NK-92 treated with Interleukin-12 subunit alpha and Interleukin-12 subunit beta, amount 100 ng/mL, for 24 hours (cell line): ENCODE measurements around the gene ICAM2.
"Not testable (repeated sequence)": the region's sequence is repeated elsewhere in the genome, so short reads cannot be mapped to it uniquely, and the experiment has no call there.

Experiments
- DNase-seq: peaks from one replicate; lab custom pipeline; 2025; lab: John Stamatoyannopoulos, UW

The ICAM2 gene

GRCh38 chr17:64009571-64010402 lies 10.6 kb downstream of the ICAM2 start:
- DNase-seq, result no peak

DNA sequence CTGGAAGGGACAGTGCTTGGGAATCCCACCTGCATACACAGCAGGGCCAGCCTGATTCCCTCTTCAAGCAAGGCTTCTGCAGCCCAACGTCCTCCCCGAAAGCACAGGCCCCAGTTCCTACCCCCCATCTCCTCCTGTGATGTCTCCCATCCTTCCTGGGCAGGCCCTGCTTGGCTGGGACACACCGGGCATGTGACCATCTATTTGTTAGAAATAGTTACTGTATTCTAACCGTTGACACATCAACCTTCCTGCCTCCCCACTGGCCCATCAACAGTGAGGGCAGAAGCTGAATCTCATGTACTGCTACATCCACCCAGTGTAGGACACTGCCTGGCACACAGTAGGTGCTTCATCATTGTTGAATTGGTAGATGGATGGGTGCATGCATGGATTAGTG lies 11.6 kb downstream of the ICAM2 start:
- no peak for DNase-seq

DNA sequence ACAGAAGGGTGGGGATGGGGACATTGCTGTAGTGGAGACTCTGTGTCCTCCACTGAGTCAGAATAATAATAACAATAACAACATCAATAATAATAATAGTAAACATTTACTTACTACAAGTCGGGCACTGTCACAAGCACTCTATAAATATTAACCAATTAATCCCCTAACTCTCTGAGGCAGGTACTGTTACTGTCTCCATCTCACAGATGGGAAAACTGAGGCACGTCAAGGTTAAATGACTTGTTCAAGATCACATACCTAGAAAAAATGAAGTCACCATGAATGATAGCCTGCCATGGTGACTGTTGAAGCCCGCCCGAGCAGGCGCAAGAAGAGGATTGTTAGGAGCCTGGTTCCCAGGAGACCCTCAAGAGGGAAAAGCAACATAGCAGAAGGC lies 12.1 kb downstream of the ICAM2 start:
- no peak for DNase-seq

DNA sequence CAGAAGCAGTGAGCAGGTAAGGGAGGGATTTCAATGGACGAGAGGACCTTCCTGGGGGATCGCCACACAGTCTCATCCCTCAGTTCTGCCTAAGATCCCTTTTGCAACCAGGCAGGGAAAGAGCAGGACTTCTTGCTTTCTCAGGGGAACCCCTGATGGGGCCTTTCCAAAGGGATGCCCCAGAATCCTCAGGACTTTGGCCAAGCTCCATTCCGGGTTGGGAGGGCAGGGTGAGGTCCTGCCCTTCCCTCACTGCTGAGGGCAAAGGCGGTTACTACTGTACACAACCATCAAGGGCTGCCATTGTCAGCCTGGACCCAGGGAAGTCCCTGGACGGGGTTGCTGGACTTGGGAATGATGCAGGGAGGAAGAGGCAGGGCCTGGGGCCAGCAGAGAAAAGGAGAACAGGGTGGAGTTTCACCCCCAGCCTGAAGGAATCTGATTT lies 12.6 kb downstream of the ICAM2 start:
- no peak for DNase-seq

- DNase-seq, result not testable (repeated sequence)
These were observed 13.2 kb downstream of the ICAM2 start for GRCh38 chr17:64007089-64007837.

DNA sequence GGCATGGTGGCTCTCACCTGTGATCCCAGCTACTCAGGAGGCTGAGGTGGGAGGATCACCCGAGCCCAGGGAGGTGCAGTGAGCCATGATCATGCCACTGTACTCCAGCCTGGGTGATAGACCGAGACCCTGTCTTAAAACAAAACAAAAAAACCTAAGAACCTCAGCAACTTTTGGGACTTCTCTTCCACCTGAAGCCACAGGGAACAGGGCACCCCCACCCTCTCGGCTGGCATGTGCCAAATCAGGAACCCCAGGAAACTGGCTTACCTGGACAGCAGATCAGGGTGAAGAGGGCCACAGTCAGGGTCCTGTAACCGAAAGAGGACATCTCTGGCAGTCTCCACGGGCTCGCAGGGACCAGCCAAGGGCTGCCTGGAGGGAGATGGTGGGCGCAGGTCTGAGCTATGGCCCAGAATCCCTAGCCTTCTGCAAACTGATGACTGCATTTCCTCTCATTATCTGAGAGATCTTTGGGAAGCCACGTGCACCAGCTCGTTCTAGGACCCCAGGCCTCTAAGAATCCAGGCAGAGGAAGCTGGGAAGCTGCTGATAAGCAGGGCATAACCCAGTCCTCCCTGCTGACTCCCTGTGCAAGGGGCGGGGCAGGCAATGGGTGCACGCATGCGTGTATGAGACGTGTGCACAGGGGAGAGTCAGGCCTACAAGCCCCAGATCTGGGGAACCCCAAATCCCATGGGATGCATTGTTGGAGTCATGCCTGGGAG lies 13.9 kb downstream of the ICAM2 start:
- no peak for DNase-seq

- DNase-seq, result no peak
These were observed 14.7 kb downstream of the ICAM2 start for GRCh38 chr17:64005734-64006167.

DNA sequence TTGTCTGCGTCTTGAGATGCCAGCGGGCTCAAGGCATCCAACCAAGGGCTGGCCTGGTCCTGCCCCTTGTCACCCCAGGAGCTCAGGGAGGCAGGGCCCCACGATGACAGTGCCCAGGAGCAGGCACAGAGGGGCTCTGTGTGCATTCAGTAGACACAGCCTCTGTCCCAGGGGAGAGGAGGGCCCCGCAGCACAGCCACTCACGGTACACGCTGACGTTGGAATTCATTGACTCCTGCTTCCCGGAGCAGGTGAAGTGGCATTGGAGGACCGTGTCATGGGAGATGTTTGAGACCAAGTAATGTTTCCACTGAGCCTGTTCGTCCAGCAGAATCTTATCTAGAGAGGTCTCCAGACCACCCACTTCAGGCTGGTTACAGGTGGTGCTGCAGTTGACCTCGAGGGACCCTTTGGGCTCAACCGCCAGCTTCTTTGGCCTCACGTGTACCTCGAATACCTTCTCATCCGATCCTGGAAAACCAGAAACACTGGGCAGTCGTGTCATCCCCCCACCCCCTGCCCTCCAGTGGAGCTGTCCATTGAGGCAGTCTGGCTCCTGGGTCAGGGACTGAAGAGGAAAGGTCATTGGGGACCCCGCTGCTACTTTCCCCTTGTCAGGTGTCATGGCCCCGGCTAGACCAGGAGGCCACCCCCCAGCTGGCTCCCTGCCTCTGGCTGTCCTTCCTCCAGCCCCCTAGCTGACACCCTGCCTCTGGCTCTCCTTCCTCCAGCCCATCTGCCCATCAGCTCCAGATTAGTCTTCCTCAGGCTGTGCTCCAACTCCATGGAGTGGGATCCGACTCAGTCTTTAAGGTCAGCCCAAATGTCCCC lies 15.3 kb downstream of the ICAM2 start:
- DNase-seq, result no peak

- no peak for DNase-seq
These were observed 16.1 kb downstream of the ICAM2 start for GRCh38 chr17:64004218-64004770.

- DNase-seq, result no peak
These were observed 16.8 kb downstream of the ICAM2 start for GRCh38 chr17:64003526-64004121.

DNA sequence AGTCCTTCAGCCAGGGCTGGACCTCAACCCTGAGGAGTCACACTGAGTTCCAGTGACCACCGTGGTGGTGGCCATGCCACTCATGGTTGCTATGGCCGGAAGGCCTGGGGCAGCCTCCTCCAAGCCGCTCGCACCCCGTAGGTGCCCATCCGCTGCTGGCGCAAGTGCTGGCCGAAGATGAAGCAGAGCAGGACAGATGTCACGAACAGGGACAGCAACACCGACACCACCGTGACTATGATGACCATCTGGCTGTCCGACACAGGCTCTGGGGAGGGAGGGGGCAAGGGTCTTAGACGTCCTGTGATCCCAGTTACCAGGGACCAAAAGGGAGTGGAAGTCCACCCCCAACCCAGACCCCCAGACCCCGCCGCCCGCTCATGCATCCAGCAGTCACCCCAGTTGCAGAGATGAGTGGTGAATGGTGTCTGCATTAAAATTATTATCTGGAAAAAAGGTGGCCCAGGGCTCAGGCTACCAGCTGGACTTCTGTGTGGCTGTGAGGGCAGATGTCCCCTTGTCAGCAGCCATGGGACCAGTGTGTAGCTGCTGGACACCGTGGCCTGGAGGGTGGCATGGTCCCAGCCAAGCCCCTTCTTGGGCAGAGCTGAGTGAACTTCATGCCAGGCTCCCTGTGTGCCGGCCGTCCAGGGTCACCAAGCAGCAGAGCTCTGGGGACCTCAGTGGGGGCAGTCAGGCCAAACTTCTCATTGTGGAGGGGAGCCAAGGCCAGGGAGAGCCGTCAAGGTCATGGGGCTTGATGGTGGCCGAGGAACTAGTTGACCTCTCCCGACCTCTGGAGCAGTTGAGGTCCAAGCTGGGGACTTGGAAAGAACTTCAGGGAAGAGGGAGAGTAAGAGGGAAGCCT lies 17.5 kb downstream of the ICAM2 start:
- DNase-seq, result no peak

- DNase-seq, result no peak
These were observed 18.5 kb downstream of the ICAM2 start for GRCh38 chr17:64001763-64002529.

- DNase-seq, result no peak
These were observed 19.3 kb downstream of the ICAM2 start for GRCh38 chr17:64001091-64001579.

DNA sequence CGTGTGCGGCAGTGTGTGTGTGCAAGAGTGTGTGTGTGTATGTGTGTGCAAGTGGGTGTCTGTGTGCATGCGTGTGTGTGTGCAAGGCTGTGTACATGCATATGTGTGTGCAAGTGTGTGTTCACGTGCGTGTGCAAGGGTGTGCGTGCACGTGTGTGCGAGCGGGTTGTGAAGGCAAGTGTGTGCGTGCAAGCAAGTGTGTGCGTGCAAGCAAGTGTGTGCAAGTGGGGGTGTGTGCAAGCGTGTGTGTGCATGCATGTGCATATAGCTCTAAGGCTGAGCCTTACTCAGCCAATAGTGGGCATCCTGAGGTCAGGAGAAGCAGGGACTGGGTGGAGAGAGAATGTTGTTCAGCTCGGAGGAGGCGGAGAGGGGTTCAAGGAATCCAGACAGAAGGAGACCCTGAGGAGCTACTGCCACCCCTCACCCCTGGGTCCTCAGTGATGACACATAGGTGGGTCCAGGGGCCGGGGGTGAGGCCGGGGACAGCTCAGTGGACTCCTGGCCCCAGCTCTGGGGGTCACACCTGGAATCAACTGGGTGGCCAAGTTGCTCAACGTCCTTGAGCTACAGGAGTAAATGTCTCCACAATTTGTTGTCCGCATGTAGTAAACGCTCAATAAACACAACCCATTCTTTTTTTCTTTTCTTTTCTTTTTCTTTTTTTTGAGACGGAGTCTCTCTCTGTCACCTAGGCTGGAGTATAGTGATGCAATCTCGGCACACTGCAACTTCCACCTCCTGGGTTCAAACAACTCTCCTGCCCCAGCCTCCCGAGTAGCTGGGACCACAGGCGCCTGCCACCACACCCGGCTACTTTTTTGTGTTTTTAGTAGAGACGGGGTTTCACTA lies 20.5 kb downstream of the ICAM2 start:
- DNase-seq, result no peak

GRCh38 chr17:63998721-63999679 lies 21.4 kb downstream of the ICAM2 start:
- no peak for DNase-seq

- no peak for DNase-seq
These were observed 22.2 kb downstream of the ICAM2 start, which contains the start of gene PRR29 for GRCh38 chr17:63998050-63998720. Gene PRR29 (plus strand): TSS chr17:63998351. CDS start chr17:63998365, 14 bp downstream.
